ENCODE measurements around the gene MX1. TPM values are rescaled to one million over a fixed set of nuclear protein-coding genes. Genes with fewer than 3 reads are reported as not detected.

The MX1 gene
- total and polyA plus RNA-seq, 2 donors (not counting 1 experiment from before 2014, with no cell fraction given): 10.3 to 17.5 TPM

- Histone ChIP-seq H2AFZ (ENCODE audit: low read length) (no peak overlapping the region), H3K36me3 (ENCODE audit: control insufficient read depth, insufficient read depth, low read length) (no peaks in the 10 kb centered on the region), H3K9me3 (ENCODE audit: control insufficient read depth, insufficient read depth, low read depth, low read length) (no peaks in the 10 kb centered on the region), H3K4me2 (ENCODE audit: extremely low read depth, insufficient read depth, low read length) (no peak overlapping the region), H3K27me3 (ENCODE audit: control insufficient read depth, insufficient read depth, low read length) (no peaks in the 10 kb centered on the region), H3K27ac (ENCODE audit: insufficient read depth, low read length) (no peak overlapping the region), H3K4me3 (replicated peaks in 1 of 4; ENCODE audit: control extremely low read depth in 1 of 4, insufficient read depth in 1 of 4, low read depth in 3 of 4, low read length in 4 of 4) (no peak overlapping the region), H3K79me2 (ENCODE audit: control insufficient read depth, insufficient read depth, low read length) (no peaks in the 10 kb centered on the region), H3K9ac (ENCODE audit: insufficient read depth, low read length) (no peak overlapping the region), H4K20me1 (ENCODE audit: control insufficient read depth, extremely low read depth, insufficient read depth, low read length) (no peaks in the 10 kb centered on the region), H3K4me1 (ENCODE audit: control insufficient read depth, extremely low read depth, insufficient read depth, low read length) (no peaks in the 10 kb centered on the region)
- DNase-seq (ENCODE audit: low read depth in 2 of 2): no peak
- TF ChIP-seq CTCF (conservative IDR thresholded peaks at IDR 0.05 in 1 of 2, IDR thresholded peaks at IDR 0.05 in 1 of 2; ENCODE audit: low read depth in 1 of 2, low read length in 2 of 2) (no peak), EZH2 (IDR thresholded peaks at IDR 0.05; ENCODE audit: low read length, missing control alignments) (no peak)
These were observed 38.2 kb upstream of the MX1 start for GRCh38 chr21:41387824-41388223.

- Histone ChIP-seq H3K27ac (ENCODE audit: insufficient read depth, low read length) (no peak overlapping the region), H3K4me1 (ENCODE audit: control insufficient read depth, extremely low read depth, insufficient read depth, low read length) (no peaks in the 10 kb centered on the region), H3K9me3 (ENCODE audit: control insufficient read depth, insufficient read depth, low read depth, low read length) (no peaks in the 10 kb centered on the region), H3K79me2 (ENCODE audit: control insufficient read depth, insufficient read depth, low read length) (no peaks in the 10 kb centered on the region), H3K36me3 (ENCODE audit: control insufficient read depth, insufficient read depth, low read length) (no peaks in the 10 kb centered on the region), H3K27me3 (ENCODE audit: control insufficient read depth, insufficient read depth, low read length) (no peaks in the 10 kb centered on the region), H4K20me1 (ENCODE audit: control insufficient read depth, extremely low read depth, insufficient read depth, low read length) (no peaks in the 10 kb centered on the region), H3K4me3 (replicated peaks in 1 of 4; ENCODE audit: control extremely low read depth in 1 of 4, insufficient read depth in 1 of 4, low read depth in 3 of 4, low read length in 4 of 4) (no peak overlapping the region), H2AFZ (ENCODE audit: low read length) (no peak overlapping the region), H3K4me2 (ENCODE audit: extremely low read depth, insufficient read depth, low read length) (no peak overlapping the region), H3K9ac (ENCODE audit: insufficient read depth, low read length) (no peak overlapping the region)
- no peak for DNase-seq (ENCODE audit: low read depth in 2 of 2)
- TF ChIP-seq CTCF (conservative IDR thresholded peaks at IDR 0.05 in 1 of 2, IDR thresholded peaks at IDR 0.05 in 1 of 2; ENCODE audit: low read depth in 1 of 2, low read length in 2 of 2) (no peak), EZH2 (IDR thresholded peaks at IDR 0.05; ENCODE audit: low read length, missing control alignments) (no peak)
These were observed 37.8 kb upstream of the MX1 start for GRCh38 chr21:41388259-41388658.

GRCh38 chr21:41390043-41390639 lies 35.9 kb upstream of the MX1 start:
- H2AFZ ChIP-seq (ENCODE audit: low read length): no peak overlapping the region
- no peaks in the 10 kb centered on the region for H3K9me3 ChIP-seq (ENCODE audit: control insufficient read depth, insufficient read depth, low read depth, low read length)
- no peak for DNase-seq (ENCODE audit: low read depth in 2 of 2)
- no peaks in the 10 kb centered on the region for H3K4me1 ChIP-seq (ENCODE audit: control insufficient read depth, extremely low read depth, insufficient read depth, low read length)
- H3K36me3 ChIP-seq (ENCODE audit: control insufficient read depth, insufficient read depth, low read length): no peaks in the 10 kb centered on the region
- H3K9ac ChIP-seq (ENCODE audit: insufficient read depth, low read length): no peak overlapping the region
- TF ChIP-seq EZH2 (IDR thresholded peaks at IDR 0.05; ENCODE audit: low read length, missing control alignments): no peak
- H4K20me1 ChIP-seq (ENCODE audit: control insufficient read depth, extremely low read depth, insufficient read depth, low read length): no peaks in the 10 kb centered on the region
- no peak overlapping the region for H3K4me3 ChIP-seq (replicated peaks in 1 of 4; ENCODE audit: control extremely low read depth in 1 of 4, insufficient read depth in 1 of 4, low read depth in 3 of 4, low read length in 4 of 4)
- no peaks in the 10 kb centered on the region for H3K79me2 ChIP-seq (ENCODE audit: control insufficient read depth, insufficient read depth, low read length)
- H3K27me3 ChIP-seq (ENCODE audit: control insufficient read depth, insufficient read depth, low read length): no peaks in the 10 kb centered on the region
- no peak overlapping the region for H3K4me2 ChIP-seq (ENCODE audit: extremely low read depth, insufficient read depth, low read length)
- no peak overlapping the region for H3K27ac ChIP-seq (ENCODE audit: insufficient read depth, low read length)
